Activated CD8-positive, alpha-beta T cell treated with anti-CD3 and anti-CD28 coated beads, Interleukin-2, amount 10 ng/mL, durations not matched to agents 7 days and 5 days (primary cell): ENCODE results near the gene SMC5. TPM values are rescaled to one million over a fixed set of nuclear protein-coding genes. Genes with fewer than 3 reads are reported as not detected.
"Not testable (repeated sequence)": the region's sequence is repeated elsewhere in the genome, so short reads cannot be mapped to it uniquely, and the experiment has no call there.

Experiments used
- ATAC-seq: fragments of 150-1000 bp; cut with Tn5 transposase; one replicate; pipeline ENCODE4 v1.10.0; 2021; ENCODE audit warnings: moderate library complexity
- CTCF ChIA-PET: fragments of 350-600 bp; sonication (Branson Sonifier 250); formaldehyde crosslinking; loops from one replicate; lab custom pipeline; 2021; ENCODE audit warnings: antibody characterized with exemption; lab: Charles Lee
- POLR2A ChIA-PET: fragments of 350-600 bp; sonication (Branson Sonifier 250); formaldehyde crosslinking; loops from one replicate; lab custom pipeline; 2021; ENCODE audit warnings: antibody characterized with exemption; lab: Charles Lee
- DNase-seq: peaks from one replicate; pipeline ENCODE4 v3.0.0-alpha.2; 2020
- H3K27ac Mint-ChIP-seq: one replicate; pipeline ENCODE4 v1.8.0; 2021; ENCODE audit warnings: mild to moderate bottlenecking, mixed read lengths
- H3K27me3 Mint-ChIP-seq: one replicate; pipeline ENCODE4 v1.8.0; 2021; ENCODE audit warnings: low read depth, mixed read lengths
- H3K36me3 Mint-ChIP-seq: one replicate; pipeline ENCODE4 v1.8.0; 2021; ENCODE audit warnings: low read depth, mixed read lengths
- H3K4me1 Mint-ChIP-seq: one replicate; pipeline ENCODE4 v1.8.0; 2021; ENCODE audit warnings: low read depth, mixed read lengths
- H3K4me3 Mint-ChIP-seq: one replicate; pipeline ENCODE4 v1.8.0; 2021; ENCODE audit warnings: mild to moderate bottlenecking, mixed read lengths
- H3K9me3 Mint-ChIP-seq: one replicate; pipeline ENCODE4 v1.8.0; 2022; ENCODE audit warnings: mixed read lengths; ENCODE audit not compliant: insufficient read depth
- total RNA-seq, 2 experiments: library from RNA; stranded (reverse); gene quantifications; one replicate each; pipeline ENCODE4 v1.2.3, GENCODE V29; 2021

Gene SMC5
- total RNA-seq, 2 experiments from 2014 or later: 36.9 to 44.7 TPM

GRCh38 chr9:70392189-70392588, 133.4 kb downstream of the SMC5 start:
- H3K27ac Mint-ChIP-seq: no peak overlapping the region
- POLR2A ChIA-PET: interaction anchor here (0.8 kb wide), 1 partner anchor 28 kb away, joined by 3 read pairs; no protein-coding TSS in a partner anchor
- H3K4me1 Mint-ChIP-seq: peaks cover 49% of the 10 kb centered on the region
- CTCF ChIA-PET: interaction anchor here (0.9 to 4.5 kb wide), 6 partner anchors 9 to 210 kb away, joined by 3 to 42 read pairs (median 10); no protein-coding TSS in a partner anchor
- H3K36me3 Mint-ChIP-seq: peaks cover 7% of the 10 kb centered on the region
- ATAC-seq (no peak), DNase-seq (no peak)
- H3K9me3 Mint-ChIP-seq: no peaks in the 10 kb centered on the region
- H3K27me3 Mint-ChIP-seq: no peaks in the 10 kb centered on the region
- H3K4me3 Mint-ChIP-seq: no peak overlapping the region

GRCh38 chr9:70392850-70393249, 134.1 kb downstream of the SMC5 start:
- Mint-ChIP-seq H3K4me1 (peaks cover 50% of the 10 kb centered on the region), H3K27me3 (no peaks in the 10 kb centered on the region), H3K36me3 (peaks cover 2% of the 10 kb centered on the region), H3K27ac (no peak overlapping the region), H3K4me3 (no peak overlapping the region), H3K9me3 (no peaks in the 10 kb centered on the region)
- DNase-seq: no peak
- ChIA-PET CTCF (interaction anchor here (0.6 to 1.7 kb wide), 8 partner anchors 9 to 282 kb away, joined by 3 to 6 read pairs (median 3); no protein-coding TSS in a partner anchor), POLR2A (interaction anchor here (1.6 kb wide), 1 partner anchor 20 kb away, joined by 5 read pairs; no protein-coding TSS in a partner anchor)
- no peak for ATAC-seq

GRCh38 chr9:70395652-70396051, 136.9 kb downstream of the SMC5 start:
- Mint-ChIP-seq H3K36me3 (no peaks in the 10 kb centered on the region), H3K4me1 (peaks cover 60% of the 10 kb centered on the region), H3K27me3 (no peaks in the 10 kb centered on the region), H3K27ac (no peak overlapping the region), H3K4me3 (no peak overlapping the region), H3K9me3 (no peaks in the 10 kb centered on the region)
- ATAC-seq: no peak
- no peak for DNase-seq
- CTCF ChIA-PET: interaction anchor here (1.0 kb wide), 1 partner anchor 19 kb away, joined by 3 read pairs; the partner anchor contains the start of gene KLF9
- POLR2A ChIA-PET: interaction anchor here (1.6 kb wide), 1 partner anchor 23 kb away, joined by 3 read pairs; no protein-coding TSS in a partner anchor

GRCh38 chr9:70398145-70398556, 139.4 kb downstream of the SMC5 start:
- peak overlapping the region; percentile 79 for H3K27ac Mint-ChIP-seq
- POLR2A ChIA-PET: interaction anchor here (1.5 to 2.7 kb wide), 4 partner anchors 12 to 23 kb away, joined by 3 to 11 read pairs (median 6); no protein-coding TSS in a partner anchor
- ATAC-seq (peak; percentile 89), DNase-seq (no peak)
- H3K4me1 Mint-ChIP-seq: peaks cover 40% of the 10 kb centered on the region
- CTCF ChIA-PET: interaction anchor here (0.7 to 4.0 kb wide), 5 partner anchors 9 to 204 kb away, joined by 3 to 16 read pairs (median 3); no protein-coding TSS in a partner anchor
- no peaks in the 10 kb centered on the region for H3K9me3 Mint-ChIP-seq
- H3K4me3 Mint-ChIP-seq: peak overlapping the region; percentile 51
- no peaks in the 10 kb centered on the region for H3K36me3 Mint-ChIP-seq
- H3K27me3 Mint-ChIP-seq: no peaks in the 10 kb centered on the region

- POLR2A ChIA-PET: interaction anchor here (1.3 to 2.7 kb wide), 5 partner anchors 11 to 22 kb away, joined by 3 to 11 read pairs (median 4); partner anchors contain the start of gene KLF9
- H3K9me3 Mint-ChIP-seq: no peaks in the 10 kb centered on the region
- peaks cover 44% of the 10 kb centered on the region for H3K4me1 Mint-ChIP-seq
- peak overlapping the region; percentile 77 for H3K27ac Mint-ChIP-seq
- DNase-seq (no peak), ATAC-seq (no peak)
- no peaks in the 10 kb centered on the region for H3K36me3 Mint-ChIP-seq
- CTCF ChIA-PET: interaction anchor here (0.9 to 7.4 kb wide), 6 partner anchors 8 to 203 kb away, joined by 3 to 42 read pairs (median 6); no protein-coding TSS in a partner anchor
- H3K27me3 Mint-ChIP-seq: no peaks in the 10 kb centered on the region
- no peak overlapping the region for H3K4me3 Mint-ChIP-seq
Observed at GRCh38 chr9:70399141-70399540, 140.4 kb downstream of the SMC5 start.

GRCh38 chr9:70400107-70400892, 141.5 kb downstream of the SMC5 start:
- H3K4me3 Mint-ChIP-seq: no peak overlapping the region
- ATAC-seq: no peak

GRCh38 chr9:70401241-70401640, 142.5 kb downstream of the SMC5 start:
- DNase-seq, H3K27me3 Mint-ChIP-seq, ATAC-seq, H3K9me3 Mint-ChIP-seq, H3K27ac Mint-ChIP-seq, H3K36me3 Mint-ChIP-seq, H3K4me3 Mint-ChIP-seq: not testable (repeated sequence)
- CTCF ChIA-PET: interaction anchor here (4.0 to 7.4 kb wide), 2 partner anchors 11 to 201 kb away, joined by 16 to 42 read pairs; no protein-coding TSS in a partner anchor
- POLR2A ChIA-PET: interaction anchor here (0.7 kb wide), 1 partner anchor 19 kb away, joined by 3 read pairs; no protein-coding TSS in a partner anchor
- peaks cover 57% of the 10 kb centered on the region for H3K4me1 Mint-ChIP-seq

More at GRCh38 chr9:70400107-70400892, 141.5 kb downstream of the SMC5 start:
- Mint-ChIP-seq H3K27me3 (no peaks in the 10 kb centered on the region), H3K4me1 (peaks cover 52% of the 10 kb centered on the region), H3K36me3 (no peaks in the 10 kb centered on the region), H3K9me3 (no peaks in the 10 kb centered on the region), H3K27ac (no peak overlapping the region)
- no peak for DNase-seq
- ChIA-PET CTCF (interaction anchor here (0.7 to 7.4 kb wide), 4 partner anchors 10 to 1393 kb away, joined by 3 to 42 read pairs (median 11); no protein-coding TSS in a partner anchor), POLR2A (interaction anchor here (0.6 to 2.7 kb wide), 3 partner anchors 12 to 27 kb away, joined by 3 to 11 read pairs (median 3); partner anchors contain the start of gene KLF9)

- Mint-ChIP-seq H3K36me3 (no peaks in the 10 kb centered on the region), H3K4me1 (peaks cover 62% of the 10 kb centered on the region), H3K4me3 (no peak overlapping the region), H3K27me3 (no peaks in the 10 kb centered on the region), H3K27ac (no peak overlapping the region), H3K9me3 (no peaks in the 10 kb centered on the region)
- no peak for ATAC-seq
- CTCF ChIA-PET: interaction anchor here (1.1 to 7.4 kb wide), 3 partner anchors 9 to 200 kb away, joined by 3 to 42 read pairs (median 16); no protein-coding TSS in a partner anchor
- DNase-seq: no peak
- POLR2A ChIA-PET: interaction anchor here (11.1 kb wide), 1 partner anchor 18 kb away, joined by 90 read pairs; no protein-coding TSS in a partner anchor
Observed at GRCh38 chr9:70402213-70402612, 143.4 kb downstream of the SMC5 start.

GRCh38 chr9:70403166-70403565, 144.4 kb downstream of the SMC5 start:
- ChIA-PET POLR2A (interaction anchor here (1.1 to 11.1 kb wide), 2 partner anchors 11 to 17 kb away, joined by 4 to 90 read pairs; partner anchors contain the start of gene KLF9), CTCF (interaction anchor here (1.6 to 7.4 kb wide), 4 partner anchors 10 to 199 kb away, joined by 6 to 42 read pairs (median 18); partner anchors contain the start of gene KLF9)
- H3K4me3 Mint-ChIP-seq: no peak overlapping the region
- peaks cover 2% of the 10 kb centered on the region for H3K36me3 Mint-ChIP-seq
- ATAC-seq: no peak
- H3K27me3 Mint-ChIP-seq: no peaks in the 10 kb centered on the region
- H3K9me3 Mint-ChIP-seq: no peaks in the 10 kb centered on the region
- DNase-seq: no peak
- peaks cover 62% of the 10 kb centered on the region for H3K4me1 Mint-ChIP-seq
- no peak overlapping the region for H3K27ac Mint-ChIP-seq

- Mint-ChIP-seq H3K4me3 (no peak overlapping the region), H3K4me1 (peaks cover 61% of the 10 kb centered on the region), H3K27ac (no peak overlapping the region), H3K9me3 (no peaks in the 10 kb centered on the region), H3K27me3 (no peaks in the 10 kb centered on the region), H3K36me3 (peaks cover 2% of the 10 kb centered on the region)
- no peak for DNase-seq
- ChIA-PET POLR2A (interaction anchor here (1.1 to 11.1 kb wide), 2 partner anchors 11 to 16 kb away, joined by 4 to 90 read pairs; partner anchors contain the start of gene KLF9), CTCF (interaction anchor here (1.3 to 7.4 kb wide), 5 partner anchors 10 to 199 kb away, joined by 3 to 42 read pairs (median 10); partner anchors contain the start of gene KLF9)
- no peak for ATAC-seq
Observed at GRCh38 chr9:70403618-70404025, 144.8 kb downstream of the SMC5 start.

- CTCF ChIA-PET: interaction anchor here (1.3 to 7.4 kb wide), 6 partner anchors 10 to 198 kb away, joined by 3 to 42 read pairs (median 8); partner anchors contain the start of gene KLF9
- Mint-ChIP-seq H3K27me3 (no peaks in the 10 kb centered on the region), H3K4me1 (peaks cover 56% of the 10 kb centered on the region), H3K9me3 (no peaks in the 10 kb centered on the region), H3K27ac (no peak overlapping the region), H3K4me3 (no peak overlapping the region), H3K36me3 (peaks cover 2% of the 10 kb centered on the region)
- ATAC-seq (no peak), DNase-seq (no peak)
- POLR2A ChIA-PET: interaction anchor here (1.1 to 11.1 kb wide), 2 partner anchors 10 to 16 kb away, joined by 4 to 90 read pairs; partner anchors contain the start of gene KLF9
Observed at GRCh38 chr9:70404261-70404660, 145.5 kb downstream of the SMC5 start.
